HCT116 (cell line): ENCODE data around the gene EARS2. TPM values are rescaled to one million over a fixed set of nuclear protein-coding genes. Genes with fewer than 3 reads are reported as not detected.

ENCODE experiments used
- ATAC-seq: fragments of 200-7000 bp; cut with Tn5 transposase; 2 replicates; pipeline ENCODE4 v1.9.1; 2020; ENCODE audit warnings: mild to moderate bottlenecking, moderate library complexity
- BruUV-seq: library from RNA; stranded (reverse); fragments of 400-500 nt; replicated peaks from 2 replicates; lab custom pipeline; 2021; lab: Mats Ljungman, UMichigan
- CTCF ChIA-PET: fragments of 300-600 bp; sonication (Branson Sonifier 250); formaldehyde crosslinking; loops from one replicate; lab custom pipeline; 2021; ENCODE audit warnings: antibody characterized with exemption; lab: Charles Lee
- POLR2A ChIA-PET: fragments of 300-600, 350-600 bp; sonication (Branson Sonifier 250); formaldehyde crosslinking; loops from one replicate; lab custom pipeline; 2021; ENCODE audit warnings: antibody characterized with exemption; lab: Charles Lee
- RAD21 ChIA-PET, 2 experiments: fragments of 300-600 bp; sonication (Branson Sonifier 250); formaldehyde crosslinking; loops; one replicate each; lab custom pipeline; 2023; ENCODE audit warnings: low total read pairs in 2 of 2; ENCODE audit not compliant: uncharacterized antibody in 2 of 2, unreplicated experiment in 2 of 2, low non-redundant PET in 1 of 2; lab: Charles Lee
- DNase-seq: peaks from one replicate; pipeline ENCODE4 v3.0.0-alpha.2; 2010; ENCODE audit warnings: low read depth, low spot score
- H2AFZ ChIP-seq: fragments of 200-600 bp; shearing (Covaris generic), sonication (generic); 2 replicates; pipeline ENCODE4 v1.6.1; 2017; ENCODE audit warnings: low read depth, mixed run types, mixed read lengths, antibody characterized with exemption, low read length; ENCODE audit not compliant: poor library complexity, severe bottlenecking
- H3K27ac ChIP-seq: 2 replicates; pipeline ENCODE4 v1.5.1; 2012; ENCODE audit warnings: low read depth, low read length
- H3K27me3 ChIP-seq: fragments of 200-600 bp; sonication (generic); 2 replicates; pipeline ENCODE4 v1.6.1; 2016; ENCODE audit warnings: mixed run types, low read length, mixed read lengths; ENCODE audit not compliant: insufficient read depth
- H3K36me3 ChIP-seq, 2 experiments: fragments of 200-500 bp in 1 of 2; fragments of 200-600 bp in 1 of 2; sonication (Bioruptor generic) in 1 of 2; sonication (generic) in 1 of 2; 2 replicates each; pipeline versions ENCODE4 v1.5.1 to v1.6.1; 2014 to 2016; ENCODE audit warnings: low read length in 2 of 2, inconsistent platforms in 1 of 2, mixed read lengths in 1 of 2, mixed run types in 1 of 2; ENCODE audit not compliant: insufficient read depth in 2 of 2, control insufficient read depth in 1 of 2
- H3K4me1 ChIP-seq, 2 experiments: fragments of 200-600 bp in 1 of 2; sonication (generic) in 1 of 2; 2 replicates each; pipeline versions ENCODE4 v1.5.1 to v1.6.1; 2012 to 2017; ENCODE audit warnings: low read length in 2 of 2, inconsistent platforms in 1 of 2, mild to moderate bottlenecking in 1 of 2, mixed read lengths in 1 of 2, mixed run types in 1 of 2, moderate library complexity in 1 of 2; ENCODE audit not compliant: insufficient read depth in 2 of 2, control insufficient read depth in 1 of 2
- H3K4me2 ChIP-seq: fragments of 200-600 bp; sonication (generic); 2 replicates; pipeline ENCODE4 v1.6.1; 2017; ENCODE audit warnings: mixed run types, low read length, mixed read lengths
- H3K4me3 ChIP-seq, 2 experiments: fragments of 200-600 bp in 1 of 2; sonication (generic) in 1 of 2; replicated peaks in 1 of 2; 2 replicates each; pipeline ENCODE4 v1.5.1; 2011 to 2016; ENCODE audit warnings: low read length in 2 of 2, control low read depth in 1 of 2, low read depth in 1 of 2, mild to moderate bottlenecking in 1 of 2, mixed read lengths in 1 of 2, mixed run types in 1 of 2
- H3K79me2 ChIP-seq: fragments of 200-600 bp; sonication (generic); 2 replicates; pipeline ENCODE4 v1.6.1; 2017; ENCODE audit warnings: mild to moderate bottlenecking, mixed run types, low read length, moderate library complexity, mixed read lengths; ENCODE audit not compliant: insufficient read depth
- H3K9ac ChIP-seq: fragments of 200-600 bp; sonication (generic); 2 replicates; pipeline ENCODE4 v1.6.1; 2016; ENCODE audit warnings: low read length, mixed read lengths
- H3K9me2 ChIP-seq: fragments of 200-600 bp; sonication (generic), shearing (Covaris generic); 2 replicates; pipeline ENCODE4 v1.6.1; 2017; ENCODE audit warnings: mixed run types, mild to moderate bottlenecking, moderate library complexity; ENCODE audit not compliant: insufficient read depth
- H3K9me3 ChIP-seq, 2 experiments: fragments of 200-500 bp in 1 of 2; fragments of 200-600 bp in 1 of 2; sonication (Bioruptor generic) in 1 of 2; sonication (generic) in 1 of 2; 2 replicates each; pipeline ENCODE4 v1.6.1; 2014 to 2017; ENCODE audit warnings: low read length in 2 of 2, mixed read lengths in 2 of 2, inconsistent platforms in 1 of 2, low read depth in 1 of 2, mild to moderate bottlenecking in 1 of 2, mixed run types in 1 of 2, moderate library complexity in 1 of 2; ENCODE audit not compliant: control insufficient read depth in 1 of 2, insufficient read depth in 1 of 2
- H4K20me1 ChIP-seq: fragments of 200-600 bp; sonication (generic), shearing (Covaris generic); 2 replicates; pipeline ENCODE4 v1.6.1; 2017; ENCODE audit warnings: mixed run types, mild to moderate bottlenecking, moderate library complexity; ENCODE audit not compliant: insufficient read depth
- ELF1 ChIP-seq: IDR thresholded peaks from 2 replicates; pipeline ENCODE4 v1.6.1; 2012; ENCODE audit warnings: low read depth, borderline replicate concordance
- EZH2phosphoT487 ChIP-seq: fragments of 200-600 bp; IDR thresholded peaks from 2 replicates; pipeline ENCODE4 v1.6.1; 2018; ENCODE audit warnings: antibody characterized with exemption, borderline replicate concordance
- FOSL1 ChIP-seq: IDR thresholded peaks from 2 replicates; pipeline ENCODE4 v1.6.1; 2012; ENCODE audit warnings: low read depth
- JUND ChIP-seq: IDR thresholded peaks from 2 replicates; pipeline ENCODE4 v1.6.1; 2012
- POLR2A ChIP-seq: IDR thresholded peaks from 2 replicates; pipeline ENCODE4 v1.7.0; 2011; ENCODE audit warnings: borderline replicate concordance; ENCODE audit not compliant: insufficient read depth, insufficient read length; ENCODE audit errors: extremely low read depth
- POLR2AphosphoS5 ChIP-seq: IDR thresholded peaks from 2 replicates; pipeline ENCODE4 v1.6.1; 2011; ENCODE audit warnings: mild to moderate bottlenecking, low read depth, low read length, moderate library complexity
- REST ChIP-seq: IDR thresholded peaks from 2 replicates; pipeline ENCODE4 v1.6.1; 2012; ENCODE audit warnings: low read depth
- SP1 ChIP-seq: IDR thresholded peaks from 2 replicates; pipeline ENCODE4 v1.6.1; 2012; ENCODE audit warnings: low read depth
- SRF ChIP-seq: IDR thresholded peaks from 2 replicates; pipeline ENCODE4 v1.6.1; 2012; ENCODE audit warnings: low read depth
- TCF7L2 ChIP-seq: IDR thresholded peaks from 2 replicates; pipeline ENCODE4 v1.7.0; 2011; ENCODE audit warnings: borderline replicate concordance, inconsistent platforms; ENCODE audit not compliant: insufficient read depth, insufficient read length; ENCODE audit errors: extremely low read depth
- YY1 ChIP-seq: IDR thresholded peaks from 2 replicates; pipeline ENCODE4 v1.6.1; 2011; ENCODE audit warnings: low read length, low read depth, moderate library complexity, mild to moderate bottlenecking; ENCODE audit not compliant: insufficient replicate concordance; ENCODE audit errors: extremely low read depth
- ZNF274 ChIP-seq: fragments of 200-500 bp; sonication (Bioruptor generic); IDR thresholded peaks from 2 replicates; pipeline ENCODE4 v1.6.1; 2014; ENCODE audit warnings: mild to moderate bottlenecking, low read depth, low read length, inconsistent platforms
- intact Hi-C: fragments of 100-400 bp; cut with micrococcal nuclease; formaldehyde crosslinking; loops from 2 replicates; pipeline ENCODE4 v1.10.0; 2022
- total RNA-seq: library from RNA; stranded (reverse); gene quantifications from one replicate; pipeline ENCODE4 v1.2.1, GENCODE V29; 2021; ENCODE audit not compliant: unreplicated experiment
- TF ChIP-seq, protein P1 (sequence below): IDR thresholded peaks from 2 replicates; pipeline ENCODE4 v1.6.1; 2011; ENCODE audit warnings: mild to moderate bottlenecking, low read length, moderate library complexity; ENCODE audit not compliant: insufficient replicate concordance; ENCODE audit errors: extremely low read depth
- TF ChIP-seq, protein P2 (sequence below): IDR thresholded peaks from 2 replicates; pipeline ENCODE4 v1.6.1; 2012

The EARS2 gene
- total RNA-seq, 1 experiment from 2014 or later = 35.6 TPM

- Histone ChIP-seq H3K9ac (no peak overlapping the region), H3K27ac (no peak overlapping the region), H3K9me2 (no peaks in the 10 kb centered on the region), H3K9me3 (no peaks in the 10 kb centered on the region), H3K36me3 (peaks cover 57 to 73% of the 10 kb centered on the region in 2 experiments), H3K79me2 (0 out of 2 replicates have a peak, but pooled peaks cover 1% of the 10 kb centered on the region), H4K20me1 (no peaks in the 10 kb centered on the region; the same call in 1 of the 2 replicates), H3K4me1 (no peaks in the 10 kb centered on the region), H3K27me3 (no peaks in the 10 kb centered on the region), H2AFZ (no peak overlapping the region), H3K4me3 (no peak overlapping the region), H3K4me2 (no peak overlapping the region)
- CTCF ChIA-PET = no interaction called here
- POLR2A ChIA-PET = no interaction called here
- DNase-seq (no peak), ATAC-seq (no peak)
- no TSS peak for BruUV-seq
- intact Hi-C loops = no loop called here
- TF ChIP-seq ELF1 = no peak
- no peak for TF ChIP-seq POLR2AphosphoS5
- no peak for TF ChIP-seq REST
- TF ChIP-seq SRF = no peak
- TF ChIP-seq, protein P1, sequence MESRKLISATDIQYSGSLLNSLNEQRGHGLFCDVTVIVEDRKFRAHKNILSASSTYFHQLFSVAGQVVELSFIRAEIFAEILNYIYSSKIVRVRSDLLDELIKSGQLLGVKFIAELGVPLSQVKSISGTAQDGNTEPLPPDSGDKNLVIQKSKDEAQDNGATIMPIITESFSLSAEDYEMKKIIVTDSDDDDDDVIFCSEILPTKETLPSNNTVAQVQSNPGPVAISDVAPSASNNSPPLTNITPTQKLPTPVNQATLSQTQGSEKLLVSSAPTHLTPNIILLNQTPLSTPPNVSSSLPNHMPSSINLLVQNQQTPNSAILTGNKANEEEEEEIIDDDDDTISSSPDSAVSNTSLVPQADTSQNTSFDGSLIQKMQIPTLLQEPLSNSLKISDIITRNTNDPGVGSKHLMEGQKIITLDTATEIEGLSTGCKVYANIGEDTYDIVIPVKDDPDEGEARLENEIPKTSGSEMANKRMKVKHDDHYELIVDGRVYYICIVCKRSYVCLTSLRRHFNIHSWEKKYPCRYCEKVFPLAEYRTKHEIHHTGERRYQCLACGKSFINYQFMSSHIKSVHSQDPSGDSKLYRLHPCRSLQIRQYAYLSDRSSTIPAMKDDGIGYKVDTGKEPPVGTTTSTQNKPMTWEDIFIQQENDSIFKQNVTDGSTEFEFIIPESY = no peak
- no peak for TF ChIP-seq YY1
- no peak for TF ChIP-seq FOSL1
- TF ChIP-seq ZNF274 = no peak
- no peak for TF ChIP-seq SP1
- TF ChIP-seq JUND = no peak
- no peak for TF ChIP-seq EZH2phosphoT487
- TF ChIP-seq, protein P2, sequence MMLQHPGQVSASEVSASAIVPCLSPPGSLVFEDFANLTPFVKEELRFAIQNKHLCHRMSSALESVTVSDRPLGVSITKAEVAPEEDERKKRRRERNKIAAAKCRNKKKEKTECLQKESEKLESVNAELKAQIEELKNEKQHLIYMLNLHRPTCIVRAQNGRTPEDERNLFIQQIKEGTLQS = no peak
- TF ChIP-seq TCF7L2 = no peak
- no peak for TF ChIP-seq POLR2A
- RAD21 ChIA-PET = no interaction called here
Observed at GRCh38 chr16:23485841-23486240, 71.3 kb downstream of the EARS2 start.
